ENCODE measurements around the gene CTNNB1. TPM values are rescaled to one million over a fixed set of nuclear protein-coding genes. Genes with fewer than 3 reads are reported as not detected.

CTNNB1 gene
- total and polyA plus RNA-seq, 2 of the 13 experiments (the other 11 are each of a cell fraction or from before 2014, with no cell fraction given): 398 to 489 TPM

GRCh38 chr3:41205591-41205990 lies 6.3 kb downstream of the CTNNB1 start:
- CTCF ChIA-PET (ENCODE audit: low intra/inter-chr PET ratio, low total read pairs): no interaction called here
- H4K20me1 ChIP-seq (ENCODE audit: insufficient read depth, low read length): peaks cover 98% of the 10 kb centered on the region
- H3K9me3 ChIP-seq (ENCODE audit: low read length): no peaks in the 10 kb centered on the region
- H3K79me2 ChIP-seq (ENCODE audit: insufficient read depth, low read length): peaks cover 99% of the 10 kb centered on the region
- H3K4me2 ChIP-seq (ENCODE audit: low read depth, low read length): peak overlapping the region; percentile 87
- intact Hi-C loops (cut with micrococcal nuclease; ENCODE audit: unreplicated experiment) (no loop called here), in situ Hi-C loops (cut with HindIII; ENCODE audit: extremely low pct_ligation_motif_present, low pct_unique_long_range_greater_than_20kb) (loop anchor here (25.0 kb wide), 1 partner anchor 618 kb away; no protein-coding TSS in a partner anchor)
- no peak for FAIRE-seq
- 92% methylated on average over 9 of the region's 9 CpGs for WGBS (ENCODE audit: low lambda C conversion rate)
- no peaks in the 10 kb centered on the region; a peak in 1 of 5 replicates for H3K27me3 ChIP-seq (ENCODE audit: control insufficient read depth in 1 of 2, insufficient read depth in 2 of 2, low read length in 2 of 2)
- no peak overlapping the region for H3K4me3 ChIP-seq (replicated peaks in 1 of 3; ENCODE audit: insufficient read depth in 1 of 3, low read depth in 2 of 3, low read length in 3 of 3)
- ATAC-seq: no peak
- POLR2A ChIA-PET: no interaction called here
- TF ChIP-seq SMYD3 (CRISPR knock-in tag; IDR thresholded peaks at IDR 0.05) (no peak), MAFF (IDR thresholded peaks at IDR 0.05; ENCODE audit: low read depth, low read length) (0 out of 2 replicates have a peak, but pooled peaks have one; percentile 12), MAFK (conservative IDR thresholded peaks at IDR 0.05 in 1 of 2, IDR thresholded peaks at IDR 0.05 in 1 of 2; ENCODE audit: low read length in 2 of 2) (peak; percentile 67 to 68)
- H3K27ac ChIP-seq (ENCODE audit: extremely low read length, insufficient read depth, low read length): no peak overlapping the region
- DNase-seq (ENCODE audit: low spot score): no peak
- H3K36me3 ChIP-seq (replicated peaks in 1 of 2; ENCODE audit: control insufficient read depth in 1 of 2, insufficient read depth in 2 of 2, low read length in 2 of 2): no peaks in the 10 kb centered on the region
- peaks cover 69% of the 10 kb centered on the region for H3K4me1 ChIP-seq (ENCODE audit: insufficient read depth, low read length)
- no peak overlapping the region for H3K9ac ChIP-seq (ENCODE audit: insufficient read depth, low read depth, low read length)
- BruUV-seq (replicated peaks): no TSS peak
- no peak overlapping the region for H2AFZ ChIP-seq (ENCODE audit: low read length)

GRCh38 chr3:41207355-41207754 lies 8.1 kb downstream of the CTNNB1 start:
- CTCF ChIA-PET (ENCODE audit: low intra/inter-chr PET ratio, low total read pairs): no interaction called here
- WGBS (ENCODE audit: low lambda C conversion rate): 62% methylated on average over 1 of the region's 1 CpG
- H3K79me2 ChIP-seq (ENCODE audit: insufficient read depth, low read length): peaks cover 99% of the 10 kb centered on the region
- intact Hi-C loops (cut with micrococcal nuclease; ENCODE audit: unreplicated experiment): no loop called here
- H3K36me3 ChIP-seq (replicated peaks in 1 of 2; ENCODE audit: control insufficient read depth in 1 of 2, insufficient read depth in 2 of 2, low read length in 2 of 2): no peaks in the 10 kb centered on the region
- H3K9me3 ChIP-seq (ENCODE audit: low read length): no peaks in the 10 kb centered on the region
- BruUV-seq (replicated peaks): no TSS peak
- DNase-seq (ENCODE audit: low spot score): no peak
- TF ChIP-seq SPEN (CRISPR knock-in tag; IDR thresholded peaks at IDR 0.05; ENCODE audit: low read depth) (no peak), RBM22 (optimal IDR thresholded peaks at IDR 0.05; ENCODE audit: low read length) (peak; percentile 37), DMAP1 (CRISPR knock-in tag; IDR thresholded peaks at IDR 0.05) (no peak), ATF7-NPFF (CRISPR knock-in tag; IDR thresholded peaks at IDR 0.05; ENCODE audit: low read depth) (no peak), RFXAP (CRISPR knock-in tag; IDR thresholded peaks at IDR 0.05; ENCODE audit: borderline replicate concordance) (no peak), POGK (CRISPR knock-in tag; conservative IDR thresholded peaks at IDR 0.05) (no peak), SIX4 (CRISPR knock-in tag; IDR thresholded peaks at IDR 0.05) (no peak)
- H3K4me1 ChIP-seq (ENCODE audit: insufficient read depth, low read length): peaks cover 86% of the 10 kb centered on the region
- peak; percentile 28; the same call in 1 of the 3 replicates for ATAC-seq
- POLR2A ChIA-PET: interaction anchor here (1.4 kb wide), 1 partner anchor 8 kb away, joined by 7 read pairs; the partner anchor contains the start of gene CTNNB1
- no peak overlapping the region for H2AFZ ChIP-seq (ENCODE audit: low read length)
- no peaks in the 10 kb centered on the region for H3K27me3 ChIP-seq (ENCODE audit: control insufficient read depth in 1 of 2, insufficient read depth in 2 of 2, low read length in 2 of 2)
- in situ Hi-C loops (cut with HindIII; ENCODE audit: extremely low pct_ligation_motif_present, low pct_unique_long_range_greater_than_20kb): loop anchor here (25.0 kb wide), 1 partner anchor 620 kb away; no protein-coding TSS in a partner anchor
- H3K4me3 ChIP-seq (replicated peaks in 1 of 3; ENCODE audit: insufficient read depth in 1 of 3, low read depth in 2 of 3, low read length in 3 of 3): no peak overlapping the region
- no peak overlapping the region for H3K9ac ChIP-seq (ENCODE audit: insufficient read depth, low read depth, low read length)
- H3K27ac ChIP-seq (ENCODE audit: extremely low read length, insufficient read depth, low read length): no peak overlapping the region
- FAIRE-seq: no peak
- peak overlapping the region; percentile 23; the same call in 1 of the 2 replicates for H3K4me2 ChIP-seq (ENCODE audit: low read depth, low read length)
- peaks cover 98% of the 10 kb centered on the region for H4K20me1 ChIP-seq (ENCODE audit: insufficient read depth, low read length)

Data from HepG2 (cell line).